ENCODE data around the gene SATB2.

DNA sequence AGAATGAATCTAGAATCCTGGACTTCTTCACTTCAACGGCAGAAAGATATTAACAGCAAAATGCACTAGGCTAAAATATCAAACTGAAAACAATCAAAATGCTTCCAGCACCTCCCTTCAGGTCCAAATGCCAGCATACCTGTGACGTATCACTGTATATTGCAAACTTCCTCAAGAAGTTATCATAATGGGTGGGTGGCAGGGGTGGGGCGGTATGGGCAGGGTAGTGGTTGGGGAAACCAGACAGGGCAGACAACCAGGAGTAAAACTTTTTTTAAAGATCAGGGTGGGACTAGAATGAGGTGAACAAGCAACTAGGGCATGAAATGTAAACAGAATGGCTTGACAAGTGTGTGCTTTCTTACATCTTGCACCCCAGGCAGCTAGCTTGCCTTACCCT lies 140.9 kb downstream of the SATB2 start:
- TF ChIP-seq CTCF (IDR thresholded peaks at IDR 0.05) (no peak), POLR2AphosphoS5 (IDR thresholded peaks at IDR 0.05; ENCODE audit: insufficient read depth in 1 of 2, low read depth in 1 of 2) (no peak), POLR2A (IDR thresholded peaks at IDR 0.05) (no peak)
